Neuronal stem cell (in vitro differentiated cells): ENCODE data around the gene ATP11A.

Experiments used
- DNase-seq: peaks from one replicate; pipeline ENCODE4 v3.0.0-alpha.2; 2013; ENCODE audit warnings: low spot score
- H2AFZ ChIP-seq: one replicate; pipeline ENCODE4 v1.6.1; 2013; ENCODE audit warnings: mild to moderate bottlenecking, low read length, inconsistent platforms
- H2AK5ac ChIP-seq: 2 replicates; pipeline ENCODE4 v1.6.1; 2013; ENCODE audit warnings: low read depth, mild to moderate bottlenecking, inconsistent platforms, low read length, moderate library complexity, mixed read lengths
- H2BK120ac ChIP-seq: 2 replicates; pipeline ENCODE4 v1.6.1; 2013; ENCODE audit warnings: low read depth, mild to moderate bottlenecking, inconsistent platforms, low read length, moderate library complexity, mixed read lengths
- H2BK12ac ChIP-seq: one replicate; pipeline ENCODE4 v1.6.1; 2013; ENCODE audit warnings: low read length, inconsistent platforms
- H2BK15ac ChIP-seq: 2 replicates; pipeline ENCODE4 v1.6.1; 2013; ENCODE audit warnings: mild to moderate bottlenecking, low read length, inconsistent platforms, mixed read lengths
- H2BK5ac ChIP-seq: one replicate; pipeline ENCODE4 v1.6.1; 2013; ENCODE audit warnings: inconsistent platforms, mild to moderate bottlenecking, low read length, moderate library complexity
- H3K14ac ChIP-seq: one replicate; pipeline ENCODE4 v1.6.1; 2013; ENCODE audit warnings: low read length, inconsistent platforms
- H3K18ac ChIP-seq: 2 replicates; pipeline ENCODE4 v1.6.1; 2013; ENCODE audit warnings: low read length, inconsistent platforms
- H3K23ac ChIP-seq: 2 replicates; pipeline ENCODE4 v1.6.1; 2013; ENCODE audit warnings: low read depth, mild to moderate bottlenecking, mixed read lengths, low read length, inconsistent platforms; ENCODE audit not compliant: poor library complexity
- H3K27ac ChIP-seq: replicated peaks from 3 replicates; pipeline ENCODE4 v1.5.1; 2013; ENCODE audit warnings: low read length, inconsistent platforms
- H3K27me3 ChIP-seq, 3 experiments: 2 replicates each; pipeline ENCODE4 v1.6.1; 2013; ENCODE audit warnings: low read length in 3 of 3, mild to moderate bottlenecking in 2 of 3, inconsistent platforms in 1 of 3, low read depth in 1 of 3, mixed read lengths in 1 of 3, moderate library complexity in 1 of 3; ENCODE audit not compliant: control insufficient read depth in 3 of 3, insufficient read depth in 3 of 3
- H3K36me3 ChIP-seq, 2 donors: replicated peaks in 1 of 2; 2 replicates each; pipeline ENCODE4 v1.6.1; 2013; ENCODE audit warnings: low read length in 2 of 2; ENCODE audit not compliant: control insufficient read depth in 2 of 2, insufficient read depth in 2 of 2
- H3K4ac ChIP-seq: 2 replicates; pipeline ENCODE4 v1.6.1; 2013; ENCODE audit warnings: inconsistent platforms, mild to moderate bottlenecking, low read length, moderate library complexity
- H3K4me1 ChIP-seq, 2 donors: 1 replicate in 1 of 2; 2 replicates in 1 of 2; pipeline ENCODE4 v1.6.1; 2013; ENCODE audit warnings: low read length in 2 of 2, low read depth in 1 of 2; ENCODE audit not compliant: control insufficient read depth in 2 of 2, insufficient read depth in 1 of 2
- H3K4me2 ChIP-seq: one replicate; pipeline ENCODE4 v1.6.1; 2013; ENCODE audit warnings: mild to moderate bottlenecking, low read length, inconsistent platforms; ENCODE audit not compliant: insufficient read depth, poor library complexity, severe bottlenecking
- H3K4me3 ChIP-seq, 2 donors: 2 replicates each; pipeline ENCODE4 v1.5.1; 2013; ENCODE audit warnings: low read length in 2 of 2, mild to moderate bottlenecking in 2 of 2, inconsistent platforms in 1 of 2, moderate library complexity in 1 of 2
- H3K79me1 ChIP-seq: one replicate; pipeline ENCODE4 v1.6.1; 2013; ENCODE audit warnings: low read depth, mild to moderate bottlenecking, inconsistent platforms, low read length, moderate library complexity
- H3K9ac ChIP-seq: one replicate; pipeline ENCODE4 v1.6.1; 2013; ENCODE audit warnings: mild to moderate bottlenecking, low read depth, low read length, inconsistent platforms; ENCODE audit not compliant: poor library complexity
- H3K9me3 ChIP-seq, 2 donors: replicated peaks in 1 of 2; 2 replicates each; pipeline versions ENCODE3 to v1.6.1; 2013; ENCODE audit warnings: low read length in 2 of 2, mild to moderate bottlenecking in 2 of 2, inconsistent platforms in 1 of 2, low read depth in 1 of 2, mixed read lengths in 1 of 2, moderate library complexity in 1 of 2; ENCODE audit not compliant: control insufficient read depth in 2 of 2, insufficient read depth in 1 of 2
- H4K8ac ChIP-seq: one replicate; pipeline ENCODE4 v1.6.1; 2013; ENCODE audit warnings: low read depth, mild to moderate bottlenecking, inconsistent platforms, low read length, moderate library complexity
- H4K91ac ChIP-seq: one replicate; pipeline ENCODE4 v1.6.1; 2013; ENCODE audit warnings: low read length, low read depth, mild to moderate bottlenecking, inconsistent platforms; ENCODE audit not compliant: poor library complexity
- WGBS, 2 donors: extraction: QIAGEN DNeasy Blood & Tissue Kit; methylation state at CpG; one replicate each; pipeline ENCODE4 v1.1.7; 2013; ENCODE audit warnings: missing lambda C conversion rate in 2 of 2, mixed read lengths in 1 of 2; ENCODE audit not compliant: insufficient read length in 2 of 2, insufficient replicate concordance in 1 of 2; ENCODE audit errors: extremely low coverage in 2 of 2; 5-methylcytosine and 5-hydroxymethylcytosine counted together

ATP11A gene

DNA sequence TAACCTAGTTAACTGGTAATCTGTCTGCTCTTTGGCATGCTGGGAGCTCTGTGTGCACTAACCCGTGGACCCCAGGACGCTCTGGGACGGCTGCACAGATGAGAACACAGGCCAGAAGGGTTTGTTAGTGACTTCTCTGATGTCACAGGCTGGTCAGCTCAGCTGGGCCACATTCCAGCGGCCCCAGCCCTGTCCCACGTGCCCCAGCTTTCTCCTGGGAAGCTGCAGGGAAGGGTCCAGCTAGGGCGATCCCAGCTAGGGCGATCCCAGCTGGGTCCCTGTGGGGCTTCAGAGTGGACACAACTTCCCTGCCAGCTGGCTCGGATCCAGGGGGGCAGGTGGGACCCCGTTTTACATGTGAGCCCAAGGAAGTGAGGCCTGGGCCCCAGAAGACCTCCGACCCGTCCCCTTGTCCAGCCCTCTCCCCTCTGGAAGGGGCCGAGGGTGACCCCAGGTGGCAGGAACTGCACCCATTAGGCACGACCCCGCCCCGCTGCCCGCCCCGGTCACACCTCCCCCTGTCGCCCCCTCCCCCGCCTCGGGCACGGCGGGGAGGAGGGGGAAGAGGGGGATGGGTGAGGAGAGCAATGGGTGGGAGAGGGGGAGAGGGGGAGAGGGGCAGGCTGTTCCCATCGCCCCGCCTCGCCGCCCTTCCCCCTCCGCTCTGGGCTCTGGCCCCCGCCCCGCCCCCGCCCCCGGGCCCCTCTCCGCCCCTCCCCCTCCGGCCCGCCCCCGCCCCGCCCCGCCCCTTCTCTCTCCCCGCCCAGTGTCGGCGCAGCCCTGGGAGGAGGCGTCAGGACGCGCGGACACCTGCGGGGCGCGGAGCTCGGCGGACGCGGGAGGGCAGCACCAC is 204.0 kb downstream of the ATP11A start:
- Histone ChIP-seq H4K91ac (no peak overlapping the region), H3K4ac (no peak overlapping the region), H3K18ac (peak overlapping the region; percentile 99), H2AFZ (peak overlapping the region; percentile 81), H3K79me1 (peaks cover 16% of the 10 kb centered on the region), H3K27me3 (peaks cover 0 to 7% (median 0%) of the 10 kb centered on the region in 3 experiments), H2BK15ac (peak overlapping the region; percentile 51), H3K4me2 (peak overlapping the region; percentile 45), H3K9me3 (no peaks in the 10 kb centered on the region), H2AK5ac (peak overlapping the region; percentile 94), H2BK120ac (peak overlapping the region; percentile 62), H2BK12ac (peak overlapping the region; percentile 68), H3K14ac (no peak overlapping the region), H3K4me3 (peak overlapping the region; percentile 4 to 48), H3K27ac (peak overlapping the region; percentile 88), H3K36me3 (peaks cover 0 to 4% of the 10 kb centered on the region in 2 donors), H2BK5ac (peak overlapping the region; percentile 93), H4K8ac (no peak overlapping the region), H3K4me1 (peaks cover 40 to 41% of the 10 kb centered on the region in 2 donors), H3K23ac (peak overlapping the region; percentile 20), H3K9ac (peak overlapping the region; percentile 66)
- DNase-seq, result peak; percentile 83
- WGBS, 2 donors, result no CpG with 5 or more reads among the region's 51 CpGs

DNA sequence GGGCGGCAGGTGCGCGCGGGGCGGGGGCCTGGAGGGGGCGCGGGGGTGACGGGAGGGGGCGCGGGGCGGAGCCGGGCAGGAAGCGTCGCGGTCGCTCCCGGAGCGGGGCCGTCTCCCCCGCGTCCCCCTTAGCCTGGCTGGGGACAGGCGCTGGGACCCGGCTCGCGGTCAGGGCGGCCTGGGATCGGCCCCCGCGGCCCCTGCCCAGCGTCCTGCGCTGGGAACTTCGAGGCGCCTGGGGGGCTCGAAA is 204.5 kb downstream of the ATP11A start:
- DNase-seq, result no peak
- no peak overlapping the region for H3K14ac ChIP-seq
- H4K8ac ChIP-seq, result no peak overlapping the region
- no peaks in the 10 kb centered on the region for H3K9me3 ChIP-seq
- no CpG with 5 or more reads among the region's 34 CpGs for WGBS, 2 donors
- H3K4me3 ChIP-seq, result peak overlapping the region; percentile 48 to 92
- H2BK5ac ChIP-seq, result peak overlapping the region; percentile 97
- peaks cover 0 to 7% (median 0%) of the 10 kb centered on the region in 3 experiments for H3K27me3 ChIP-seq
- peaks cover 0 to 4% of the 10 kb centered on the region in 2 donors for H3K36me3 ChIP-seq
- H3K23ac ChIP-seq, result peak overlapping the region; percentile 89
- peak overlapping the region; percentile 94 for H2AK5ac ChIP-seq
- peak overlapping the region; percentile 97 for H3K4me2 ChIP-seq
- H3K4me1 ChIP-seq, result peaks cover 41 to 43% of the 10 kb centered on the region in 2 donors
- peak overlapping the region; percentile 10 for H3K4ac ChIP-seq
- peak overlapping the region; percentile 77 for H2BK120ac ChIP-seq
- peak overlapping the region; percentile 97 for H3K18ac ChIP-seq
- H3K9ac ChIP-seq, result peak overlapping the region; percentile 95
- peaks cover 19% of the 10 kb centered on the region for H3K79me1 ChIP-seq
- H2BK12ac ChIP-seq, result peak overlapping the region; percentile 95
- peak overlapping the region; percentile 90 for H2BK15ac ChIP-seq
- no peak overlapping the region for H3K27ac ChIP-seq
- peak overlapping the region; percentile 81 for H2AFZ ChIP-seq
- peak overlapping the region; percentile 56 for H4K91ac ChIP-seq

DNA sequence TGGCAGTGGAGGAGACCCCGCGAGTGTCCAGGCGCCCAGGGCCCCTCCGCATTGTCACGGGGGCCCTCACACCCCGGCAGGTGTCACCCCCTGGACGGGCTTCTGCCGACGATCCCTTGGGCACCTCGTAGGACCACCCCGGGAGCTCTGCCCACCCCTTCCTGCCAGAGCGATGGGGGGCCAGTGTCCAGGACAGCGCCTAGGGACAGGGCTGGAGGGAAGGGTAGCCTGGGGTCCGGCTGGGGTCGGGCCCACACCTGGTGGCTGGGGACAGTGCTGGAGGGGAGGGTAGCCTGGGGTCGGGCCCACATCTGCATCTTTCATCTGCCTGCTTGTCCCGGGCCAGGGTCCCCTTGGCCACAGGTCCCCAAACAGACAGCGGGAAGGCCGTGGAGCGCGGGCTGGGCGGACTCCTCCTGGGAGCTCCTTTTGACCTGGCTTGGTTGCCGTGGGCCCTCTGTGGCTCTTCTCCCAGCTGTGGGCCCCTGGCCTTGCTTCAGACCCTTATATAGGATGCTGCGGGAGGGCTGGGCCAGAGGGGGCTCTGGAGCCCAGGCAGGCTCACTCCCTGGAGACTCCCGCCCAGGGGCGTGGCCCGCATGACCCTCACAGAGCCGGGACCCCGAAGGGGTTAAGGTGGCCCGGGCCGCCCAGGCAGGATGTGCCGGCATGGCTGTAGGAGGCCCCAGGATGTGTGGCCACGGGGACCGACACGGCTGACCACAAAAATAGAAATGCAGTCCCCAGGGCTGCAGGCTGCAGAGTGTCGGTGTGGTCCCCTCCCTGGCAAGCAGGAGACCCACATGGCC is 205.0 kb downstream of the ATP11A start:
- peak overlapping the region; percentile 95 for H3K9ac ChIP-seq
- peak overlapping the region; percentile 81 for H2AFZ ChIP-seq
- no peak overlapping the region for H3K27ac ChIP-seq
- peak overlapping the region; percentile 95 for H2BK12ac ChIP-seq
- H3K9me3 ChIP-seq, result no peaks in the 10 kb centered on the region
- H3K4me2 ChIP-seq, result peak overlapping the region; percentile 97
- H2BK15ac ChIP-seq, result peak overlapping the region; percentile 90
- H3K4me1 ChIP-seq, result peaks cover 41 to 43% of the 10 kb centered on the region in 2 donors
- H3K18ac ChIP-seq, result peak overlapping the region; percentile 97
- H3K79me1 ChIP-seq, result peaks cover 24% of the 10 kb centered on the region
- H2AK5ac ChIP-seq, result peak overlapping the region; percentile 94
- peak overlapping the region; percentile 48 to 92 for H3K4me3 ChIP-seq
- no CpG with 5 or more reads among the region's 36 CpGs for WGBS, 2 donors
- H3K14ac ChIP-seq, result peak overlapping the region; percentile 76
- peaks cover 0 to 7% (median 0%) of the 10 kb centered on the region in 3 experiments for H3K27me3 ChIP-seq
- H2BK120ac ChIP-seq, result peak overlapping the region; percentile 77
- peak overlapping the region; percentile 97 for H2BK5ac ChIP-seq
- peak overlapping the region; percentile 10 for H3K4ac ChIP-seq
- peak; percentile 39 for DNase-seq
- H4K8ac ChIP-seq, result no peak overlapping the region
- H4K91ac ChIP-seq, result peak overlapping the region; percentile 56
- peaks cover 0 to 4% of the 10 kb centered on the region in 2 donors for H3K36me3 ChIP-seq
- H3K23ac ChIP-seq, result peak overlapping the region; percentile 89
